ENCODE data around the gene RAP1GAP2. TPM values are rescaled to one million over a fixed set of nuclear protein-coding genes. Genes with fewer than 3 reads are reported as not detected.

The RAP1GAP2 gene
- polyA plus RNA-seq, 1 of the 3 experiments (the other 2 are of a cell fraction): 22.0 TPM

GRCh38 chr17:2936351-2936750 lies 140.1 kb downstream of the RAP1GAP2 start:
- peaks cover 0 to 43% of the 10 kb centered on the region in 2 experiments; a peak in 1 of 4 replicates for H3K4me1 ChIP-seq (ENCODE audit: control insufficient read depth in 1 of 2, insufficient read depth in 2 of 2, low read depth in 1 of 2, low read length in 1 of 2)
- POLR2A ChIA-PET: interaction anchor here (1.6 kb wide), 1 partner anchor 68 kb away, joined by 5 read pairs; no protein-coding TSS in a partner anchor
- H3K27ac ChIP-seq (ENCODE audit: low read depth in 2 of 2, low read length in 1 of 2): no peak overlapping the region
- no peak overlapping the region for H3K4me3 ChIP-seq (ENCODE audit: low read depth in 2 of 2, low read length in 1 of 2)
- H2AFZ ChIP-seq (ENCODE audit: low read depth): no peak overlapping the region
- no peaks in the 10 kb centered on the region for H3K9me3 ChIP-seq
- WGBS (ENCODE audit: low lambda C conversion rate): 95% methylated on average over 5 of the region's 5 CpGs
- H3K4me2 ChIP-seq: no peak overlapping the region
- peaks cover 12% of the 10 kb centered on the region; the same call in 1 of the 2 replicates for H3K79me2 ChIP-seq (ENCODE audit: insufficient read depth)
- H3K9ac ChIP-seq: no peak overlapping the region
- no peak for DNase-seq
- TF ChIP-seq RXRA (IDR thresholded peaks at IDR 0.05; ENCODE audit: borderline replicate concordance, low read depth) (no peak), RCOR1 (IDR thresholded peaks at IDR 0.05; ENCODE audit: low read length) (no peak), ELF1 (IDR thresholded peaks at IDR 0.05) (no peak), EZH2phosphoT487 (IDR thresholded peaks at IDR 0.05; ENCODE audit: borderline replicate concordance, low read depth) (no peak), FOXM1 (IDR thresholded peaks at IDR 0.05; ENCODE audit: low read depth) (no peak), MEF2A (IDR thresholded peaks at IDR 0.05; ENCODE audit: borderline replicate concordance, low read depth) (no peak), RAD21 (IDR thresholded peaks at IDR 0.05; ENCODE audit: low read length) (no peak), YY1 (IDR thresholded peaks at IDR 0.05; ENCODE audit: low read depth) (no peak), NRF1 (IDR thresholded peaks at IDR 0.05; ENCODE audit: low read depth, low read length) (no peak)
- TF ChIP-seq, protein P1, sequence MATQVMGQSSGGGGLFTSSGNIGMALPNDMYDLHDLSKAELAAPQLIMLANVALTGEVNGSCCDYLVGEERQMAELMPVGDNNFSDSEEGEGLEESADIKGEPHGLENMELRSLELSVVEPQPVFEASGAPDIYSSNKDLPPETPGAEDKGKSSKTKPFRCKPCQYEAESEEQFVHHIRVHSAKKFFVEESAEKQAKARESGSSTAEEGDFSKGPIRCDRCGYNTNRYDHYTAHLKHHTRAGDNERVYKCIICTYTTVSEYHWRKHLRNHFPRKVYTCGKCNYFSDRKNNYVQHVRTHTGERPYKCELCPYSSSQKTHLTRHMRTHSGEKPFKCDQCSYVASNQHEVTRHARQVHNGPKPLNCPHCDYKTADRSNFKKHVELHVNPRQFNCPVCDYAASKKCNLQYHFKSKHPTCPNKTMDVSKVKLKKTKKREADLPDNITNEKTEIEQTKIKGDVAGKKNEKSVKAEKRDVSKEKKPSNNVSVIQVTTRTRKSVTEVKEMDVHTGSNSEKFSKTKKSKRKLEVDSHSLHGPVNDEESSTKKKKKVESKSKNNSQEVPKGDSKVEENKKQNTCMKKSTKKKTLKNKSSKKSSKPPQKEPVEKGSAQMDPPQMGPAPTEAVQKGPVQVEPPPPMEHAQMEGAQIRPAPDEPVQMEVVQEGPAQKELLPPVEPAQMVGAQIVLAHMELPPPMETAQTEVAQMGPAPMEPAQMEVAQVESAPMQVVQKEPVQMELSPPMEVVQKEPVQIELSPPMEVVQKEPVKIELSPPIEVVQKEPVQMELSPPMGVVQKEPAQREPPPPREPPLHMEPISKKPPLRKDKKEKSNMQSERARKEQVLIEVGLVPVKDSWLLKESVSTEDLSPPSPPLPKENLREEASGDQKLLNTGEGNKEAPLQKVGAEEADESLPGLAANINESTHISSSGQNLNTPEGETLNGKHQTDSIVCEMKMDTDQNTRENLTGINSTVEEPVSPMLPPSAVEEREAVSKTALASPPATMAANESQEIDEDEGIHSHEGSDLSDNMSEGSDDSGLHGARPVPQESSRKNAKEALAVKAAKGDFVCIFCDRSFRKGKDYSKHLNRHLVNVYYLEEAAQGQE (IDR thresholded peaks at IDR 0.05; ENCODE audit: low read depth, low read length): no peak
- H3K9me2 ChIP-seq: no peaks in the 10 kb centered on the region
- no peaks in the 10 kb centered on the region for H3F3A ChIP-seq (replicated peaks; ENCODE audit: insufficient read depth)
- CTCF ChIA-PET: interaction anchor here (1.3 to 9.3 kb wide), 3 partner anchors 85 to 89 kb away, joined by 3 to 135 read pairs (median 34); no protein-coding TSS in a partner anchor
- H3K36me3 ChIP-seq (replicated peaks in 1 of 2; ENCODE audit: control insufficient read depth in 1 of 2, insufficient read depth in 2 of 2, low read length in 1 of 2): no peaks in the 10 kb centered on the region
- H4K20me1 ChIP-seq (ENCODE audit: insufficient read depth): no peaks in the 10 kb centered on the region
- H3K27me3 ChIP-seq (ENCODE audit: insufficient read depth): no peaks in the 10 kb centered on the region

DNA sequence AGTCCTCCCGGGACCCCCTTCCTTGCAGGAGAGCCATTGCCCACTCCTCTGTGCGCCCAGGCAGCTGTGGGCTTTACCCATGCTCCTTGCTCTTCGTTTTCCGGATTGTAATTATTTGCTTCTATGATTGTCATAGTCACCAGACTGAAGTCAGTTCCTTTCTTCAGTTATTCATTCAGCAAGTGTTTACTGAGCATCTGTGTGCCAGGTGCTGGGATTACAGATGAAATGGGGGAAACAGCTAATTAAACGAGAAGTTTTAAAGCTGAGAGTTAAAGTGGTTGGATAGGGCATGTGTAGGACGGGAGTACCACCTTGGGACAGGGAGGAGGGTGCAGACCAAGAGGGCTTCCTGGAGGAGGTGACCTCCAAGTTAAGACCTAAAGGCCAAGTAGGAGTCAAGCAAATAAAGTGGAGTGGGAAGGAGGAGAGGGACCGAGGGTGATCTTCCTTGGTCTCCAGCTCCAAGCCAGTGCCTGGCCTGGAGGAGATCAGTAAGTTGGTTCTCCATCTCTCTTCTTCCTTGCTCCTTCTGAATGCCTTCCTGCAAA lies 140.6 kb downstream of the RAP1GAP2 start:
- Histone ChIP-seq H3K4me1 (ENCODE audit: control insufficient read depth in 1 of 2, insufficient read depth in 2 of 2, low read depth in 1 of 2, low read length in 1 of 2) (peaks cover 0 to 38% of the 10 kb centered on the region in 2 experiments; a peak in 1 of 4 replicates), H3K27me3 (ENCODE audit: insufficient read depth) (no peaks in the 10 kb centered on the region), H3F3A (replicated peaks; ENCODE audit: insufficient read depth) (no peaks in the 10 kb centered on the region), H4K20me1 (ENCODE audit: insufficient read depth) (no peaks in the 10 kb centered on the region), H3K79me2 (ENCODE audit: insufficient read depth) (peaks cover 16% of the 10 kb centered on the region; the same call in 1 of the 2 replicates), H3K27ac (ENCODE audit: low read depth in 2 of 2, low read length in 1 of 2) (no peak overlapping the region; a peak in 1 of 4 replicates), H2AFZ (ENCODE audit: low read depth) (no peak overlapping the region), H3K9me3 (no peaks in the 10 kb centered on the region), H3K9me2 (no peaks in the 10 kb centered on the region), H3K4me2 (no peak overlapping the region), H3K9ac (no peak overlapping the region), H3K4me3 (ENCODE audit: low read depth in 2 of 2, low read length in 1 of 2) (no peak overlapping the region), H3K36me3 (replicated peaks in 1 of 2; ENCODE audit: control insufficient read depth in 1 of 2, insufficient read depth in 2 of 2, low read length in 1 of 2) (no peaks in the 10 kb centered on the region)
- TF ChIP-seq USF1 (IDR thresholded peaks at IDR 0.05; ENCODE audit: borderline replicate concordance, low read depth): no peak
- 88% methylated on average over 7 of the region's 7 CpGs for WGBS (ENCODE audit: low lambda C conversion rate)
- CTCF ChIA-PET: interaction anchor here (0.6 to 5.5 kb wide), 11 partner anchors 8 to 102 kb away, joined by 3 to 34 read pairs (median 4); no protein-coding TSS in a partner anchor
- POLR2A ChIA-PET: interaction anchor here (1.6 kb wide), 1 partner anchor 67 kb away, joined by 5 read pairs; no protein-coding TSS in a partner anchor
- DNase-seq: peak; percentile 9

Measured in SK-N-SH (cell line).